GM18502 (cell line): ENCODE data around the gene AJM1.
"Not testable (repeated sequence)": the region's sequence is repeated elsewhere in the genome, so short reads cannot be mapped to it uniquely, and the experiment has no call there.

ENCODE experiments used
- ATAC-seq: cut with Tn5 transposase; IDR thresholded peaks from one replicate; pipeline ENCODE4 v1.9.1; 2021; ENCODE audit warnings: mild to moderate bottlenecking; ENCODE audit not compliant: unreplicated experiment, poor library complexity

AJM1 gene

DNA sequence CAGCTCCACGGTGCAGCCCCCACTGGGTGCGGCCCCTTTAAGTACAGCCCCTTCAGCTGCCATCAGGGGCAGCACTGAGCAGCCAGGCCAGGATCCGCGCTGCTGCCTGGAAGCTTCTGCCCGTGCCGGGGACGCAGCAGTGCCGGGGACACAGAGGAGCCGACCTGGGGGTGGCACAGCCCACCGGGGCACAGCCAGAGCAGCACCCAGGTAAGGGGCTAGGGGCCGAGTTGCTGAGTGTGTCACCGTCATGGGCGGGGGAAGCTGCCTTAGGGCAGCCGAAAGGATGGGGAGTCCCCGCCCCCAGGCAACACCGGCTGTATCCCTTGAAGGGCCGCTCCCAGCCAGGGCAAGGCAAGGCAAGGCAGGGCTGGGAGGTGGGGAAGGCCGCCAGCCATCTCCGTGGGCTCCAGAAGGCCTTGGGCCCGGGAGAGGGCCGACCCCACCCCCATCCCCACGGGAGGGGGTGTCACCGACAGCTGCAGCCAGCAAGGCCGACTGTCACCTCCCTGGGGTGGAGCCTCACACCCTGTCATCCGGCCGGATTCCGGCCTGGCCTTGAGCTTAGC lies at the start of gene AJM1:
TSS of gene AJM1 (plus strand) at position 99 of the 569 bp plus-strand sequence. CDS start 1,937 bp downstream, outside the sequence.
- ATAC-seq, result peak; percentile 67

- no peak for ATAC-seq
Measured at GRCh38 chr9:136793086-136793946, 49.0 kb upstream of the AJM1 start.

- ATAC-seq, result no peak
Measured at GRCh38 chr9:136794281-136794999, 47.8 kb upstream of the AJM1 start.

- ATAC-seq, result no peak
Measured at GRCh38 chr9:136795000-136795348, 47.3 kb upstream of the AJM1 start.

DNA sequence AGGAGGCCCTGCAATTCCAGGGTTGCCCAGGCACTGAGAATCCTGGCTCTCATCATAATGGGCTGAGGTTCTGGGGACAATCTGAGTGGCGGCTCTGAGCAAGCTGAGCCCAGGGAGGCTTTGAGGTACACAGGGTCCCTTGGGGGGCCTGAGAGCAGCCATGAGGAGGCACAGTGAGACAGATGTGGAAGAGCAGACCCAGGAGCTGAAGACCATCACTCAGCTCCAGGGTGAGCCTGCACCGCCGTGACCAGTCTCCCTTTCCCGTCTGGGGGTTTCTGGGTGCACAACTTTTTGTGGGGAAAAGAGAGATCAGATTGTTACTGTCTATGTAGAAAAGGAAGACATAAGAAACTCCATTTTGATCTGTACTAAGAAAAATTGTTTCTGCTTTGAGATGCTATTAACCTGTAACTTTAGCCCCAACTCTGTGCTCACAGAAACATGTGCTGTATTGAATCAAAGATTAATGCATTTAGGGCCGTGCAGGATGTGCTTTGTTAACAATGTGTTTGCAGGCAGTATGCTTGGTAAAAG lies 46.0 kb upstream of the AJM1 start, which contains the start of gene CCDC183:
TSS of gene CCDC183 (plus strand) at position 101 of the 537 bp plus-strand sequence. CDS start at position 161, 60 bp downstream.
- no peak for ATAC-seq

DNA sequence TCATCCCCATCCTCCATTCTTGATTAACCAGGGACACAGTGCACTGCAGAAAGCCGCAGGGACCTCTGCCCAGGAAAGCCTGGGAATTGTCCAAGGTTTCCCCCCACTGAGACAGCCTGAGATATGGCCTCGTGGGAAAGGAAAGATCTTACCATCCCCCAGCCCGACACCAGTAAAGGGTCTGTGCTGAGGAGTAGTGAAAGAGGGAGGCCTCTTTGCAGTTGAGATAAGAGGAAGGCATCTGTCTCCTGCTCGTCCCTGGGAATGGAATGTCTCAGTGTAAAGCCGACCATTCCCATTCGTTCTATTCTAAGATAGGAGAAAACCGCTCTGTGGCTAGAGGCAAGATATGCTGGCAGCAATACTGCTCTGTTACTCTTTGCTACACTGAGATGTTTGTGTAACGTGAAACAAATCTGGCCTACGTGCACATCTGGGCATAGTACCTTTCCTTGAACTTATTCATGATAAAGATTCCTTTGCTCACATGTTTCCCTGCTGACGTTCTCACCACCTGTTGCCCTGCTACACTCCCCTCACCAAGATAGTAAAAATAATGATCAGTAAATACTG lies 45.4 kb upstream of the AJM1 start:
- not testable (repeated sequence) for ATAC-seq

GRCh38 chr9:136798708-136799078 lies 43.6 kb upstream of the AJM1 start:
- no peak for ATAC-seq

- no peak for ATAC-seq
Measured at GRCh38 chr9:136799079-136799853, 43.0 kb upstream of the AJM1 start.

- ATAC-seq, result no peak
Measured at GRCh38 chr9:136799854-136800657, 42.2 kb upstream of the AJM1 start.

DNA sequence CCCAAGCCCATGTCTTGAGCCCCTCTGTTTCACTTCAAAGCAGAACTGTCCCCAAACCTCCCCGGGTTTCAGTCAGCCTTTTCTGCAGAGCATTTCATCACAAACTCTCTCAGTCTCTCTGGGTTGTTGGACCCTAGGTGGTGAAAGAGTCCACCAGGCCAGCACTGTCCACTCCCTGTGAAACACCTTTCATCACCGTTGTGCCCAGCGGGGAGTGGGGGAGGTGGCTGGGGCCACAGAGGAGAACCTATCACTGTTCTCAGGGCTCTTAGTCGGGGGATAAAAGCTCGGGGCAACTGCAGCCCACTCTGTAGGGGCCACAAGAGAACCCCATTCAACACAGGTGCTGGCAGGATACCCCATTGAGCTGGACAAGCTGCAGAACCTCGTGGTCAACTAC lies 40.0 kb upstream of the AJM1 start:
- ATAC-seq, result no peak

GRCh38 chr9:136803009-136803550 lies 39.2 kb upstream of the AJM1 start:
- ATAC-seq, result not testable (repeated sequence)

GRCh38 chr9:136803551-136804508 lies 38.4 kb upstream of the AJM1 start:
- ATAC-seq, result no peak

- no peak for ATAC-seq
Measured at GRCh38 chr9:136804509-136805206, 37.6 kb upstream of the AJM1 start.

DNA sequence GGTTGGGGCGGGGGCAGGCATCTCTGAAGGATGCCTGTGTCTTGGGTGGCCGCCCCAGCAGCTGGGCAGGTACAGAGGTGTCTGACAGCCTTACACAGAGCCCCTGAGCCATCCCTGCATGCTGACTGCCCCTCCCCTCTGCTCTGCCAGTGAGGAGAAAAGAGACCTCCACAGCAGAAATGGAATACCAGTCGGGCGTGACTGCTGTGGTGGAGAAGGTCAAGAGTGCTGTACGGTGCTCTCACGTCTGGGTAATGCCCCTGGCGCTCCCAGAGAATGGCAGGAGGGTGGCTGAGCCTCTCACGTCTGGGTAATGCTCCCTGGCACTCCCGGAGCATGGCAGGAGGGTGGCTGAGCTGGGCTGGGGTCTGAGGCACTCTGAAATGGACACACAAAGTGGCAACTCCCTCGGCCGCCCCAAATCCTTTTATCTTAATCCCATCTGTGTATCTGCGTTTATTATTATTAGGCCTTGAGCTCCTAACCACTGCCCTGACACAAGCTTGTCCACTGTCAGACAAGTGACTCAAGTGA lies 37.0 kb upstream of the AJM1 start:
- no peak for ATAC-seq

DNA sequence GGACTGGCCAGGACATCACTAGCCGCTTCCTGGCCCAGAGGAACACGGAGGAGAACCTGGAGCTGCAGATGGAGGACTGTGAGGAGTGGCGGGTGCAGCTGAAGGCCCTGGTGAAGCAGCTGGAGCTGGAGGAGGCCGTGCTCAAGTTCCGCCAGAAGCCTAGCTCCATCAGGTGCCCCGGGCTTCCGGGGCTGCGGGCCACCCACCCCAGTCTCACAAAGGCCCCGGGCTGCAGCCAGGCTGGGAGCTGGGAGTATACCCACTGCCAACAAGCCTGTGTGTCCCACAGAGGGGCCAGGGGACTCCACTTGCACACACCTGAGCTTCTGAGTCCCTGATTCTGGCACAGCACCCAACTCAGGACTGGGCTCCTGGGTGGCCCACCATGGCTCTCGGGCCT lies 36.2 kb upstream of the AJM1 start:
- no peak for ATAC-seq

- no peak for ATAC-seq
Measured at GRCh38 chr9:136806631-136807201, 35.6 kb upstream of the AJM1 start.
